Astrocyte (in vitro differentiated cells and primary cell): Measurements from ENCODE around the gene CYBRD1. TPM values are rescaled to one million over a fixed set of nuclear protein-coding genes. Genes with fewer than 3 reads are reported as not detected.

Source experiments
- DNase-seq: peaks from one replicate; pipeline ENCODE4 v3.0.0-alpha.2; 2010; ENCODE audit warnings: low read depth
- FAIRE-seq: peaks from 2 replicates; lab custom pipeline; 2011; peaks lifted over from hg19 to GRCh38; lab: Jason Lieb, UNC
- H2AFZ ChIP-seq: 2 replicates; pipeline ENCODE4 v1.6.0; 2012; ENCODE audit warnings: low read depth, low read length, inconsistent platforms
- H3K27ac ChIP-seq: 2 replicates; pipeline ENCODE4 v1.5.1; 2011; ENCODE audit warnings: low read depth, low read length, inconsistent platforms
- H3K27me3 ChIP-seq: 2 replicates; pipeline ENCODE4 v1.6.0; 2011; ENCODE audit warnings: low read length, inconsistent platforms; ENCODE audit not compliant: insufficient read depth
- H3K36me3 ChIP-seq: 2 replicates; pipeline ENCODE4 v1.5.1; 2011; ENCODE audit warnings: low read length, inconsistent platforms; ENCODE audit not compliant: insufficient read depth
- H3K4me1 ChIP-seq: 2 replicates; pipeline ENCODE4 v1.5.1; 2011; ENCODE audit warnings: low read length, inconsistent platforms; ENCODE audit not compliant: insufficient read depth
- H3K4me2 ChIP-seq: 2 replicates; pipeline ENCODE4 v1.6.0; 2012; ENCODE audit warnings: low read length, inconsistent platforms
- H3K4me3 ChIP-seq: 2 replicates; pipeline ENCODE4 v1.5.1; 2011; ENCODE audit warnings: low read depth, mild to moderate bottlenecking, low read length, inconsistent platforms; ENCODE audit not compliant: insufficient read depth
- H3K79me2 ChIP-seq: 2 replicates; pipeline ENCODE4 v1.6.0; 2012; ENCODE audit warnings: mild to moderate bottlenecking, low read length, inconsistent platforms; ENCODE audit not compliant: insufficient read depth
- H3K9ac ChIP-seq: 2 replicates; pipeline ENCODE4 v1.6.0; 2012; ENCODE audit warnings: mild to moderate bottlenecking, low read length, inconsistent platforms
- H3K9me3 ChIP-seq: 2 replicates; pipeline ENCODE4 v1.5.1; 2012; ENCODE audit warnings: low read depth, mild to moderate bottlenecking, low read length, inconsistent platforms; ENCODE audit not compliant: insufficient read depth
- H4K20me1 ChIP-seq: 2 replicates; pipeline ENCODE4 v1.6.0; 2012; ENCODE audit warnings: low read length, inconsistent platforms; ENCODE audit not compliant: insufficient read depth
- H3K27ac Mint-ChIP-seq: one replicate; pipeline ENCODE4 v1.8.0; 2021; ENCODE audit warnings: mild to moderate bottlenecking, mixed read lengths; ENCODE audit not compliant: unreplicated experiment
- H3K27me3 Mint-ChIP-seq: one replicate; pipeline ENCODE4 v1.8.0; 2021; ENCODE audit warnings: low read depth, mixed read lengths; ENCODE audit not compliant: unreplicated experiment
- H3K36me3 Mint-ChIP-seq: one replicate; pipeline ENCODE4 v1.8.0; 2021; ENCODE audit warnings: low read depth, mixed read lengths; ENCODE audit not compliant: unreplicated experiment
- H3K4me1 Mint-ChIP-seq: one replicate; pipeline ENCODE4 v1.8.0; 2021; ENCODE audit warnings: low read depth, mixed read lengths; ENCODE audit not compliant: unreplicated experiment
- H3K4me3 Mint-ChIP-seq: one replicate; pipeline ENCODE4 v1.8.0; 2021; ENCODE audit warnings: mild to moderate bottlenecking, moderate library complexity, mixed read lengths; ENCODE audit not compliant: unreplicated experiment
- H3K9me3 Mint-ChIP-seq: one replicate; pipeline ENCODE4 v1.8.0; 2021; ENCODE audit warnings: mild to moderate bottlenecking, mixed read lengths; ENCODE audit not compliant: unreplicated experiment
- CTCF ChIP-seq: IDR thresholded peaks from 2 replicates; pipeline ENCODE4 v1.5.1; 2011; ENCODE audit warnings: low read depth, mild to moderate bottlenecking, inconsistent platforms, low read length, moderate library complexity; ENCODE audit not compliant: insufficient read depth
- EZH2 ChIP-seq: IDR thresholded peaks from 2 replicates; pipeline ENCODE4 v1.6.1; 2012; ENCODE audit warnings: mild to moderate bottlenecking, low read length, inconsistent platforms; ENCODE audit not compliant: insufficient read depth
- total RNA-seq: library from RNA; stranded (reverse); gene quantifications from 2 replicates; pipeline ENCODE4 v1.2.1, GENCODE V29; 2021

CYBRD1 gene
- total RNA-seq, 1 donor from 2014 or later = 26.7 TPM

- no peak overlapping the region for H2AFZ ChIP-seq
- DNase-seq (no peak), FAIRE-seq (no peak)
- no peaks in the 10 kb centered on the region for H3K79me2 ChIP-seq
- peaks cover 12% of the 10 kb centered on the region for H3K4me1 Mint-ChIP-seq
- no peak overlapping the region for H3K4me3 ChIP-seq
- H3K4me2 ChIP-seq = no peak overlapping the region
- H3K4me3 Mint-ChIP-seq = no peak overlapping the region
- peaks cover 6% of the 10 kb centered on the region for H3K4me1 ChIP-seq
- H3K9me3 ChIP-seq = no peaks in the 10 kb centered on the region
- no peak overlapping the region for H3K9ac ChIP-seq
- no peaks in the 10 kb centered on the region for H3K36me3 ChIP-seq
- peaks cover 2% of the 10 kb centered on the region for H3K36me3 Mint-ChIP-seq
- H4K20me1 ChIP-seq = no peaks in the 10 kb centered on the region
- no peak for TF ChIP-seq EZH2
- TF ChIP-seq CTCF = no peak
- H3K27me3 Mint-ChIP-seq = peaks cover 12% of the 10 kb centered on the region
- H3K9me3 Mint-ChIP-seq = no peaks in the 10 kb centered on the region
- no peak overlapping the region for H3K27ac ChIP-seq
- peaks cover 3% of the 10 kb centered on the region for H3K27me3 ChIP-seq
- no peak overlapping the region for H3K27ac Mint-ChIP-seq
Measured at GRCh38 chr2:171514908-171515582, 7.2 kb upstream of the CYBRD1 start.

- TF ChIP-seq EZH2 = no peak
- TF ChIP-seq CTCF = no peak
Measured at GRCh38 chr2:171515672-171516298, 6.5 kb upstream of the CYBRD1 start.

GRCh38 chr2:171516793-171517192 lies 5.5 kb upstream of the CYBRD1 start:
- Mint-ChIP-seq H3K4me1 (peaks cover 12% of the 10 kb centered on the region), H3K27ac (no peak overlapping the region), H3K27me3 (peaks cover 13% of the 10 kb centered on the region), H3K9me3 (no peaks in the 10 kb centered on the region), H3K36me3 (peaks cover 2% of the 10 kb centered on the region), H3K4me3 (no peak overlapping the region)
- Histone ChIP-seq H3K36me3 (no peaks in the 10 kb centered on the region), H3K9ac (no peak overlapping the region), H3K4me3 (no peak overlapping the region), H3K4me2 (no peak overlapping the region), H2AFZ (no peak overlapping the region), H3K9me3 (no peaks in the 10 kb centered on the region), H3K27me3 (peaks cover 3% of the 10 kb centered on the region), H4K20me1 (no peaks in the 10 kb centered on the region), H3K27ac (no peak overlapping the region), H3K4me1 (peaks cover 8% of the 10 kb centered on the region), H3K79me2 (no peaks in the 10 kb centered on the region)
- TF ChIP-seq CTCF (no peak), EZH2 (no peak)
- no peak for FAIRE-seq
- DNase-seq = no peak

More at GRCh38 chr2:171515672-171516298, 6.5 kb upstream of the CYBRD1 start:
- H3K9ac ChIP-seq = no peak overlapping the region
- peak overlapping the region; percentile 24 for H2AFZ ChIP-seq
- H3K4me2 ChIP-seq = peak overlapping the region; percentile 66
- H3K9me3 ChIP-seq = no peaks in the 10 kb centered on the region
- DNase-seq = peak; percentile 72
- H3K79me2 ChIP-seq = no peaks in the 10 kb centered on the region
- H3K27ac ChIP-seq = no peak overlapping the region
- no peak for FAIRE-seq
- peaks cover 3% of the 10 kb centered on the region for H3K27me3 ChIP-seq
- H3K27me3 Mint-ChIP-seq = peaks cover 13% of the 10 kb centered on the region
- H3K4me3 ChIP-seq = no peak overlapping the region
- H3K27ac Mint-ChIP-seq = no peak overlapping the region
- H3K9me3 Mint-ChIP-seq = no peaks in the 10 kb centered on the region
- H3K4me1 Mint-ChIP-seq = peaks cover 12% of the 10 kb centered on the region
- no peaks in the 10 kb centered on the region for H3K36me3 ChIP-seq
- H3K4me1 ChIP-seq = peaks cover 6% of the 10 kb centered on the region
- no peaks in the 10 kb centered on the region for H4K20me1 ChIP-seq
- peaks cover 2% of the 10 kb centered on the region for H3K36me3 Mint-ChIP-seq
- no peak overlapping the region for H3K4me3 Mint-ChIP-seq
